Common myeloid progenitor, CD34-positive (primary cell): ENCODE measurements around the gene ZNF892.
"Not testable (repeated sequence)": the region's sequence is repeated elsewhere in the genome, so short reads cannot be mapped to it uniquely, and the experiment has no call there.

ENCODE experiments used
- CTCF ChIA-PET: fragments of 350-600 bp; sonication (Branson Sonifier 250); formaldehyde crosslinking; loops from one replicate; lab custom pipeline; 2021; ENCODE audit warnings: antibody characterized with exemption; lab: Charles Lee
- POLR2A ChIA-PET: fragments of 350-600 bp; sonication (Branson Sonifier 250); formaldehyde crosslinking; loops from one replicate; lab custom pipeline; 2021; ENCODE audit warnings: antibody characterized with exemption; lab: Charles Lee
- DNase-seq, 3 donors: peaks; one replicate each; pipeline versions ENCODE4 v3.0.0 to v3.0.0-alpha.2; 2013
- H3K27ac ChIP-seq, 2 experiments: 1 replicate in 1 of 2; 2 replicates in 1 of 2; pipeline ENCODE4 v1.7.0; 2013; ENCODE audit warnings: inconsistent platforms in 2 of 2, low read length in 2 of 2, mild to moderate bottlenecking in 2 of 2, low read depth in 1 of 2, moderate library complexity in 1 of 2; ENCODE audit not compliant: severe bottlenecking in 2 of 2, insufficient read depth in 1 of 2, poor library complexity in 1 of 2
- H3K27me3 ChIP-seq, 5 experiments: replicated peaks in 2 of 5; 1 replicate in 3 of 5; 2 replicates in 2 of 5; pipeline versions ENCODE4 v1.6.1 to v1.7.0; 2013; ENCODE audit warnings: low read length in 4 of 5, mild to moderate bottlenecking in 2 of 5, moderate library complexity in 2 of 5, inconsistent platforms in 1 of 5; ENCODE audit not compliant: insufficient read depth in 5 of 5, control insufficient read depth in 4 of 5
- H3K36me3 ChIP-seq, 4 experiments: 1 replicate in 2 of 4; 2 replicates in 2 of 4; pipeline versions ENCODE4 v1.6.1 to v1.7.0; 2013; ENCODE audit warnings: low read length in 3 of 4, control low read depth in 1 of 4, mild to moderate bottlenecking in 1 of 4; ENCODE audit not compliant: control insufficient read depth in 4 of 4, insufficient read depth in 4 of 4
- H3K4me1 ChIP-seq, 4 experiments: 1 replicate in 3 of 4; 2 replicates in 1 of 4; pipeline versions ENCODE4 v1.6.1 to v1.7.1; 2013; ENCODE audit warnings: low read length in 3 of 4, mild to moderate bottlenecking in 3 of 4, control low read depth in 1 of 4, inconsistent platforms in 1 of 4, moderate library complexity in 1 of 4; ENCODE audit not compliant: control insufficient read depth in 4 of 4, insufficient read depth in 4 of 4; ENCODE audit errors: control extremely low read depth in 1 of 4
- H3K4me3 ChIP-seq, 7 experiments: 1 replicate in 4 of 7; 2 replicates in 3 of 7; pipeline versions ENCODE4 v1.5.1 to v1.7.0; 2013; ENCODE audit warnings: mild to moderate bottlenecking in 7 of 7, low read length in 6 of 7, moderate library complexity in 6 of 7, inconsistent platforms in 2 of 7, low read depth in 2 of 7, control low read depth in 1 of 7; ENCODE audit not compliant: insufficient read depth in 4 of 7, control insufficient read depth in 1 of 7; ENCODE audit errors: extremely low read depth in 1 of 7
- H3K9me3 ChIP-seq, 5 experiments: 1 replicate in 4 of 5; 2 replicates in 1 of 5; pipeline versions ENCODE4 v1.6.1 to v1.7.1; 2013; ENCODE audit warnings: low read length in 4 of 5, mild to moderate bottlenecking in 2 of 5, inconsistent platforms in 1 of 5, low read depth in 1 of 5, moderate library complexity in 1 of 5; ENCODE audit not compliant: control insufficient read depth in 4 of 5, insufficient read depth in 2 of 5; ENCODE audit errors: control extremely low read depth in 1 of 5
- WGBS: methylation state at CpG from one replicate; pipeline ENCODE4 v1.1.5; 2013; ENCODE audit not compliant: insufficient coverage; 5-methylcytosine and 5-hydroxymethylcytosine counted together

The ZNF892 gene

GRCh38 chr2:95185197-95185596 is 22.1 kb upstream of the ZNF892 start:
- ChIA-PET POLR2A (no interaction called here), CTCF (no interaction called here)
- WGBS: 89% methylated on average over 1 of the region's 3 CpGs
- H3K4me3 ChIP-seq: no peak overlapping the region
- H3K36me3 ChIP-seq: peaks cover 15 to 32% (median 27%) of the 10 kb centered on the region in 4 experiments
- no peaks in the 10 kb centered on the region for H3K4me1 ChIP-seq
- DNase-seq: no peak
- peaks cover 0 to 33% (median 19%) of the 10 kb centered on the region in 5 experiments for H3K9me3 ChIP-seq
- H3K27me3 ChIP-seq: peaks cover 0 to 3% (median 0%) of the 10 kb centered on the region in 5 experiments
- H3K27ac ChIP-seq: no peak overlapping the region

GRCh38 chr2:95185973-95186372 is 21.3 kb upstream of the ZNF892 start:
- CTCF ChIA-PET: no interaction called here
- 100% methylated on average over 1 of the region's 2 CpGs for WGBS

GRCh38 chr2:95192956-95193355 is 14.4 kb upstream of the ZNF892 start:
- 3% methylated on average over 5 of the region's 15 CpGs for WGBS
- H3K4me3 ChIP-seq, H3K27ac ChIP-seq, H3K36me3 ChIP-seq, H3K9me3 ChIP-seq, H3K4me1 ChIP-seq, POLR2A ChIA-PET: not testable (repeated sequence)
- H3K27me3 ChIP-seq: peaks cover 0 to 10% (median 4%) of the 10 kb centered on the region in 5 experiments
- DNase-seq: peak in 2 of 3 donors; percentile 13 to 36
- CTCF ChIA-PET: interaction anchor here (1.1 kb wide), 1 partner anchor 109 kb away, joined by 3 read pairs; no protein-coding TSS in a partner anchor

More at GRCh38 chr2:95185973-95186372, 21.3 kb upstream of the ZNF892 start:
- DNase-seq: no peak
- Histone ChIP-seq H3K4me3 (no peak overlapping the region), H3K9me3 (peaks cover 0 to 28% (median 15%) of the 10 kb centered on the region in 5 experiments), H3K4me1 (no peaks in the 10 kb centered on the region), H3K36me3 (peaks cover 13 to 24% (median 22%) of the 10 kb centered on the region in 4 experiments), H3K27ac (no peak overlapping the region), H3K27me3 (peaks cover 0 to 6% (median 4%) of the 10 kb centered on the region in 5 experiments)
- POLR2A ChIA-PET: no interaction called here

- Histone ChIP-seq H3K9me3 (peaks cover 0 to 14% (median 3%) of the 10 kb centered on the region in 5 experiments), H3K4me3 (no peak overlapping the region), H3K27ac (no peak overlapping the region), H3K36me3 (peaks cover 0 to 4% (median 4%) of the 10 kb centered on the region in 4 experiments), H3K4me1 (peaks cover 0 to 13% (median 6%) of the 10 kb centered on the region in 4 experiments), H3K27me3 (no peaks in the 10 kb centered on the region)
- CTCF ChIA-PET: interaction anchor here (1.1 kb wide), 1 partner anchor 27 kb away, joined by 3 read pairs; no protein-coding TSS in a partner anchor
- WGBS: 97% methylated on average over 4 of the region's 4 CpGs
- POLR2A ChIA-PET: no interaction called here
- no peak for DNase-seq
These were observed 3.4 kb upstream of the ZNF892 start for GRCh38 chr2:95203911-95204310.

- Histone ChIP-seq H3K27me3 (no peaks in the 10 kb centered on the region), H3K36me3 (peaks cover under 1 to 8% (median 8%) of the 10 kb centered on the region in 4 experiments), H3K4me3 (no peak overlapping the region), H3K4me1 (peaks cover 0 to 13% (median 6%) of the 10 kb centered on the region in 4 experiments), H3K9me3 (peaks cover under 1 to 18% (median 6%) of the 10 kb centered on the region in 5 experiments), H3K27ac (no peak overlapping the region)
- POLR2A ChIA-PET: no interaction called here
- CTCF ChIA-PET: interaction anchor here (1.1 kb wide), 1 partner anchor 26 kb away, joined by 3 read pairs; no protein-coding TSS in a partner anchor
- WGBS: 100% methylated on average over 1 of the region's 2 CpGs
- DNase-seq: no peak
These were observed 2.9 kb upstream of the ZNF892 start for GRCh38 chr2:95204396-95204795.

GRCh38 chr2:95206096-95206495 is 1.2 kb upstream of the ZNF892 start:
- ChIA-PET CTCF (no interaction called here), POLR2A (no interaction called here)
- Histone ChIP-seq H3K4me3 (peak overlapping the region in 2 of 7 experiments; percentile 85 to 93), H3K9me3 (peaks cover 6 to 26% (median 16%) of the 10 kb centered on the region in 5 experiments), H3K36me3 (peaks cover 8 to 20% (median 17%) of the 10 kb centered on the region in 4 experiments), H3K27ac (no peak overlapping the region), H3K4me1 (peaks cover 0 to 13% (median 6%) of the 10 kb centered on the region in 4 experiments), H3K27me3 (no peaks in the 10 kb centered on the region)
- DNase-seq: no peak
- WGBS: 66% methylated on average over 8 of the region's 10 CpGs

- ChIA-PET POLR2A (no interaction called here), CTCF (no interaction called here)
- Histone ChIP-seq H3K4me3 (peak overlapping the region; percentile 65 to 93 (median 81)), H3K27ac (no peak overlapping the region), H3K4me1 (peaks cover 0 to 13% (median 6%) of the 10 kb centered on the region in 4 experiments), H3K9me3 (peaks cover 16 to 45% (median 32%) of the 10 kb centered on the region in 5 experiments), H3K36me3 (peaks cover 20 to 40% (median 36%) of the 10 kb centered on the region in 4 experiments), H3K27me3 (no peaks in the 10 kb centered on the region)
- DNase-seq: no peak
- WGBS: 87% methylated on average over 3 of the region's 6 CpGs
These were observed 785 bp downstream of the ZNF892 start for GRCh38 chr2:95208106-95208505.
